ENCODE results near the gene NLRC5.

Gene NLRC5

GRCh38 chr16:57115514-57116182 lies 126.3 kb downstream of the NLRC5 start:
- no peak for TF ChIP-seq CTCF (IDR thresholded peaks at IDR 0.05)

- no peak for TF ChIP-seq CTCF (IDR thresholded peaks at IDR 0.05)
These were observed 129.2 kb downstream of the NLRC5 start for GRCh38 chr16:57118461-57119084.

GRCh38 chr16:57123216-57123973 lies 134.0 kb downstream of the NLRC5 start:
- no peak for TF ChIP-seq CTCF (IDR thresholded peaks at IDR 0.05)

- no peak for TF ChIP-seq CTCF (IDR thresholded peaks at IDR 0.05)
These were observed 134.8 kb downstream of the NLRC5 start for GRCh38 chr16:57123974-57124674.

- TF ChIP-seq CTCF (IDR thresholded peaks at IDR 0.05), result no peak
These were observed 136.0 kb downstream of the NLRC5 start for GRCh38 chr16:57125376-57125775.

- TF ChIP-seq CTCF (IDR thresholded peaks at IDR 0.05), result no peak
These were observed 136.6 kb downstream of the NLRC5 start for GRCh38 chr16:57125969-57126368.

GRCh38 chr16:57126411-57126810 lies 137.1 kb downstream of the NLRC5 start:
- no peak for TF ChIP-seq CTCF (IDR thresholded peaks at IDR 0.05)
